A549 (cell line): ENCODE data around the gene GPR146. TPM values are rescaled to one million over a fixed set of nuclear protein-coding genes. Genes with fewer than 3 reads are reported as not detected.

ENCODE experiments used
- ATAC-seq, 2 experiments: fragments of 200-7000 bp in 1 of 2; fragments of >200 bp in 1 of 2; cut with Nextera tagmentation in 1 of 2; cut with Tn5 transposase in 1 of 2; 3 replicates each; pipeline versions ENCODE4 v1.8.0 to v1.9.1; 2018 to 2020; ENCODE audit warnings: mild to moderate bottlenecking in 1 of 2, moderate library complexity in 1 of 2
- CTCF ChIA-PET: fragments of 300-600 bp; sonication (Branson Sonifier 250); formaldehyde crosslinking; extraction: SDS; loops from one replicate; lab custom pipeline; 2021; ENCODE audit warnings: antibody characterized with exemption, inconsistent platforms; lab: Yijun Ruan, JAX
- POLR2A ChIA-PET: fragments of 350-600 bp; formaldehyde crosslinking; extraction: SDS; loops from one replicate; lab custom pipeline; 2021; ENCODE audit warnings: antibody characterized with exemption, inconsistent platforms; lab: Yijun Ruan, JAX
- DNase-seq, 2 experiments: peaks; one replicate each; pipeline versions ENCODE4 v3.0.0 to v3.0.0-alpha.2; 2011 to 2016; ENCODE audit warnings: low read depth in 1 of 2, low spot score in 1 of 2
- FAIRE-seq: peaks from 2 replicates; lab custom pipeline; 2011; peaks lifted over from hg19 to GRCh38; lab: Jason Lieb, UNC
- H3K27ac ChIP-seq, 2 experiments: fragments of >200 bp; sonication (Bioruptor Twin); formaldehyde crosslinking; 3 replicates each; pipeline ENCODE4 v1.5.1; 2016 to 2017
- H3K4me1 ChIP-seq: fragments of >200 bp; sonication (Bioruptor Twin); formaldehyde crosslinking; 3 replicates; pipeline ENCODE4 v1.6.1; 2016
- H3K4me2 ChIP-seq: fragments of >200 bp; sonication (Bioruptor Twin); formaldehyde crosslinking; 3 replicates; pipeline ENCODE4 v1.6.1; 2016
- H3K4me3 ChIP-seq: fragments of >200 bp; sonication (Bioruptor Twin); formaldehyde crosslinking; 3 replicates; pipeline ENCODE4 v1.5.1; 2016
- H3K9me3 ChIP-seq: fragments of >200 bp; sonication (Bioruptor Twin); formaldehyde crosslinking; 3 replicates; pipeline ENCODE4 v1.6.1; 2016
- ATOH8 ChIP-seq: fragments of 250-450 bp; sonication (Bioruptor Pico); IDR thresholded peaks from 2 replicates; pipeline ENCODE4 v1.5.0; 2020; ENCODE audit warnings: low read depth, mild to moderate bottlenecking, moderate library complexity
- BCL3 ChIP-seq: fragments of >200 bp; sonication (Bioruptor Twin); formaldehyde crosslinking; IDR thresholded peaks from 3 replicates; pipeline ENCODE4 v1.6.1; 2016
- CBX8 ChIP-seq: fragments of 200-600 bp; sonication (generic); IDR thresholded peaks from 2 replicates; pipeline ENCODE4 v1.6.1; 2016
- CEBPB ChIP-seq, 2 experiments: fragments of >200 bp in 1 of 2; sonication (Bioruptor Twin) in 1 of 2; formaldehyde crosslinking in 1 of 2; IDR thresholded peaks; 2 replicates each; pipeline ENCODE4 v1.6.1; 2012 to 2016
- CHD2 ChIP-seq: fragments of 150-350 bp; IDR thresholded peaks from 2 replicates; pipeline ENCODE4 v1.6.1; 2014; ENCODE audit warnings: low read length; ENCODE audit not compliant: partially characterized antibody
- E2F6 ChIP-seq: IDR thresholded peaks from 2 replicates; pipeline ENCODE4 v1.6.1; 2012; ENCODE audit warnings: low read depth, borderline replicate concordance
- EHF ChIP-seq: fragments of 250-450 bp; sonication (Bioruptor Pico); IDR thresholded peaks from 2 replicates; pipeline ENCODE4 v1.5.0; 2020; ENCODE audit warnings: mild to moderate bottlenecking
- ELK1 ChIP-seq: fragments of 150-350 bp; IDR thresholded peaks from 2 replicates; pipeline ENCODE4 v1.6.1; 2014; ENCODE audit warnings: low read depth, mild to moderate bottlenecking, low read length
- FOSL2 ChIP-seq, 2 experiments: fragments of 450-650 bp in 1 of 2; fragments of >200 bp in 1 of 2; sonication (Bioruptor Twin) in 1 of 2; formaldehyde crosslinking; IDR thresholded peaks; 2 replicates each; pipeline versions ENCODE4 v1.5.0 to v1.6.1; 2016 to 2020; ENCODE audit warnings: mild to moderate bottlenecking in 1 of 2, moderate library complexity in 1 of 2
- GATA3 ChIP-seq: IDR thresholded peaks from 2 replicates; pipeline ENCODE4 v1.6.1; 2012; ENCODE audit warnings: borderline replicate concordance
- HES2 ChIP-seq: fragments of >200 bp; sonication (Bioruptor Twin); formaldehyde crosslinking; IDR thresholded peaks from 2 replicates; pipeline ENCODE4 v1.6.1; 2016
- HEYL ChIP-seq: fragments of 250-450 bp; sonication (Bioruptor Pico); IDR thresholded peaks from 2 replicates; pipeline ENCODE4 v1.8.0; 2021; ENCODE audit warnings: mild to moderate bottlenecking, moderate library complexity
- HOXB13 ChIP-seq: fragments of 250-450 bp; sonication (Bioruptor Pico); IDR thresholded peaks from 2 replicates; pipeline ENCODE4 v1.5.0; 2020; ENCODE audit warnings: low read depth, mild to moderate bottlenecking, moderate library complexity
- JUN ChIP-seq, 2 experiments: fragments of >200 bp; sonication (Bioruptor Twin); formaldehyde crosslinking; IDR thresholded peaks; 2 replicates in 1 of 2; 3 replicates in 1 of 2; pipeline ENCODE4 v1.6.1; 2016 to 2017
- JUNB ChIP-seq: fragments of >200 bp; sonication (Bioruptor Twin); formaldehyde crosslinking; IDR thresholded peaks from 2 replicates; pipeline ENCODE4 v1.6.1; 2016
- MAZ ChIP-seq: fragments of 150-350 bp; IDR thresholded peaks from 2 replicates; pipeline ENCODE4 v1.6.1; 2014; ENCODE audit warnings: antibody characterized with exemption, low read depth, low read length, borderline replicate concordance
- MYC ChIP-seq: IDR thresholded peaks from 2 replicates; pipeline ENCODE4 v1.6.1; 2012; ENCODE audit warnings: mild to moderate bottlenecking, inconsistent platforms, low read length, improper control_type of control experiment, borderline replicate concordance
- NPAS2 ChIP-seq: fragments of 250-450 bp; sonication (Bioruptor Pico); IDR thresholded peaks from 2 replicates; pipeline ENCODE4 v1.8.0; 2022; ENCODE audit warnings: mild to moderate bottlenecking, moderate library complexity, borderline replicate concordance
- PBX3 ChIP-seq: IDR thresholded peaks from 2 replicates; pipeline ENCODE4 v1.6.1; 2012
- RCOR1 ChIP-seq: fragments of 150-350 bp; IDR thresholded peaks from 2 replicates; pipeline ENCODE4 v1.6.1; 2014; ENCODE audit warnings: antibody characterized with exemption, low read length, low read depth
- RNF2 ChIP-seq: fragments of 200-600 bp; sonication (generic); IDR thresholded peaks from 2 replicates; pipeline ENCODE4 v1.6.1; 2016; ENCODE audit warnings: low read depth, mild to moderate bottlenecking, antibody characterized with exemption, moderate library complexity, borderline replicate concordance
- SREBF2 ChIP-seq: fragments of 450-650 bp; IDR thresholded peaks from 2 replicates; pipeline ENCODE4 v1.6.1; 2014; ENCODE audit warnings: mild to moderate bottlenecking, moderate library complexity
- TP53 ChIP-seq: fragments of 250-450 bp; sonication (Bioruptor Pico); IDR thresholded peaks from 2 replicates; pipeline ENCODE4 v1.5.0; 2021; ENCODE audit warnings: mild to moderate bottlenecking, moderate library complexity
- USF2 ChIP-seq: fragments of 450-650 bp; IDR thresholded peaks from 2 replicates; pipeline ENCODE4 v1.6.1; 2014; ENCODE audit warnings: antibody characterized with exemption
- ZC3H11A ChIP-seq: fragments of 450-650 bp; IDR thresholded peaks from 2 replicates; pipeline ENCODE4 v1.6.1; 2014; ENCODE audit warnings: antibody characterized with exemption, mild to moderate bottlenecking
- WGBS: methylation state at CpG from one replicate; pipeline ENCODE4 v1.1.6; 2017; ENCODE audit errors: missing lambda C conversion rate; 5-methylcytosine and 5-hydroxymethylcytosine counted together
- polyA plus RNA-seq, 4 experiments: library from polyadenylated mRNA; depleted of rRNA in 3 of 4; stranded (reverse); fragments of >200 nt; fragmentation: RNase III in 1 of 4; extraction: RNeasy Plus Mini Kit Qiagen cat#74134 plus additional on column Dnase treatment in 1 of 4; gene quantifications; 2 replicates in 3 of 4; 3 replicates in 1 of 4; pipeline ENCODE4 v1.2.3, GENCODE V29; 2011 to 2017

GPR146 gene
- polyA plus RNA-seq, 2 of the 4 experiments (the other 2 are of a cell fraction), result 0.50 to 0.75 TPM

GRCh38 chr7:1049006-1049741, 4.8 kb downstream of the GPR146 start:
- POLR2A ChIA-PET, result no interaction called here
- CTCF ChIA-PET, result interaction anchor here (0.8 to 20.4 kb wide), 3 partner anchors 53 to 56 kb away, joined by 3 to 487 read pairs (median 3); no protein-coding TSS in a partner anchor
- ATAC-seq, result no peak
- no peaks in the 10 kb centered on the region for H3K9me3 ChIP-seq
- peaks cover 11% of the 10 kb centered on the region; the same call in 2 of the 3 replicates for H3K4me1 ChIP-seq
- no peak overlapping the region for H3K4me3 ChIP-seq
- no peak for FAIRE-seq
- DNase-seq, result no peak
- WGBS, result 91% methylated on average over 23 of the region's 23 CpGs
- no peak overlapping the region for H3K4me2 ChIP-seq
- no peak for TF ChIP-seq NPAS2 (CRISPR knock-in tag)
- no peak for TF ChIP-seq CBX8
- TF ChIP-seq MYC, result no peak
- TF ChIP-seq ZC3H11A, result no peak
- no peak for TF ChIP-seq JUNB
- TF ChIP-seq HES2, result no peak
- TF ChIP-seq EHF (CRISPR knock-in tag), result no peak
- no peak for TF ChIP-seq TP53 (CRISPR knock-in tag)
- TF ChIP-seq HEYL (CRISPR knock-in tag), result no peak
- TF ChIP-seq BCL3, result no peak
- TF ChIP-seq RCOR1, result no peak
- no peak for TF ChIP-seq RNF2
- TF ChIP-seq CHD2, result no peak
- no peak for TF ChIP-seq MAZ
- TF ChIP-seq ATOH8, result no peak
- TF ChIP-seq JUN (IDR thresholded peaks at IDR 0.05), result no peak
- TF ChIP-seq, all 56 proteins: peak for 0
- H3K27ac ChIP-seq, result no peak overlapping the region

- CTCF ChIA-PET, result interaction anchor here (8.5 to 20.4 kb wide), 2 partner anchors 16 to 54 kb away, joined by 63 to 487 read pairs; no protein-coding TSS in a partner anchor
- no CpG with 5 or more reads among the region's 8 CpGs for WGBS
- no peak overlapping the region for H3K4me3 ChIP-seq
- no peak for TF ChIP-seq MAZ
- TF ChIP-seq JUNB, result no peak
- no peak for TF ChIP-seq PBX3
- no peak for TF ChIP-seq USF2
- no peak for TF ChIP-seq FOSL2 (IDR thresholded peaks at IDR 0.05)
- no peak for TF ChIP-seq FOSL2 (CRISPR knock-in tag; IDR thresholded peaks at IDR 0.05)
- TF ChIP-seq SREBF2, result no peak
- TF ChIP-seq ELK1, result no peak
- TF ChIP-seq E2F6, result no peak
- TF ChIP-seq TP53 (CRISPR knock-in tag), result no peak
- no peak for TF ChIP-seq CHD2
- no peak for TF ChIP-seq GATA3
- no peak for TF ChIP-seq CEBPB (IDR thresholded peaks at IDR 0.05)
- no peak for TF ChIP-seq HOXB13 (CRISPR knock-in tag)
- TF ChIP-seq HES2, result no peak
- TF ChIP-seq NPAS2 (CRISPR knock-in tag), result no peak
Observed at GRCh38 chr7:1049801-1050200, 5.5 kb downstream of the GPR146 start.

More at GRCh38 chr7:1049801-1050200, 5.5 kb downstream of the GPR146 start:
- no peak for DNase-seq
- POLR2A ChIA-PET, result no interaction called here
- H3K27ac ChIP-seq, result no peak overlapping the region
- no peak overlapping the region for H3K4me2 ChIP-seq
- H3K9me3 ChIP-seq, result no peaks in the 10 kb centered on the region
- FAIRE-seq, result no peak
- ATAC-seq, result no peak
- H3K4me1 ChIP-seq, result peaks cover 11% of the 10 kb centered on the region; the same call in 2 of the 3 replicates
